ENCODE measurements around the gene GSTM1. TPM values are rescaled to one million over a fixed set of nuclear protein-coding genes. Genes with fewer than 3 reads are reported as not detected.

GSTM1 gene
- not detected in 5 replicates for total RNA-seq (2022; extraction: Qiagen RNA extraction)

DNA sequence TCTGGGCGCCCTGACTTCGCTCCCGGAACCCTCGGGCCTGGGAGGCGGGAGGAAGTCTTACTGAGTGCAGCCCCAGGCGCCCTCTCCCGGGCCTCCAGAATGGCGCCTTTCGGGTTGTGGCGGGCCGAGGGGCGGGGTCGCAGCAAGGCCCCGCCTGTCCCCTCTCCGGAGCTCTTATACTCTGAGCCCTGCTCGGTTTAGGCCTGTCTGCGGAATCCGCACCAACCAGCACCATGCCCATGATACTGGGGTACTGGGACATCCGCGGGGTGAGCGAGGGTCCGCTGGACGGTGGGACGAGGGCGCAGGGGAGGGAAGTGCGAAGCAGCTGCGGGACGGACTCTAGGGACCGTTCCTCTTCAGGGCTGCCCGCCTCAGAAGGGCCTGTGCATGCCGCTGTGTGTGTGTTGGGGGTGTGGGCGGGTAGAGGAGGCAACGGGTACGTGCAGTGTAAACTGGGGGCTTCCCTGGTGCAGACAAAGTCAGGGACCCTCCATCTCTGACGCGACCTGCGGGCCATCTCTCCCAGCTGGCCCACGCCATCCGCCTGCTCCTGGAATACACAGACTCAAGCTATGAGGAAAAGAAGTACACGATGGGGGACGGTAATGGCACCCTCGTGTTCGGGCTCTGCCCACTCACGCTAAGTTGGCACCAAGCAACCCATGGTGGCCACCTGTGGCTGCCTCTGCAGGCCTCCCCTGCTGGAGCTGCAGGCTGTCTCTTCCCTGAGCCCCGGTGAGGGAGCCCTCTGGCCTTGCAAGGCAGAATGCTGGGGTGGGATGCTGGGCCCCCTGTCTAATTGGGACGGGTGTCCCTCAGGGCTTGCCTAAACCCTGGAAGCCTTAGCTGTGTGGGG lies at the start of gene GSTM1:
Gene GSTM1 (plus strand): TSS at position 177 of the 859 bp plus-strand sequence. CDS start 57 bp downstream, at position 234.

DNA sequence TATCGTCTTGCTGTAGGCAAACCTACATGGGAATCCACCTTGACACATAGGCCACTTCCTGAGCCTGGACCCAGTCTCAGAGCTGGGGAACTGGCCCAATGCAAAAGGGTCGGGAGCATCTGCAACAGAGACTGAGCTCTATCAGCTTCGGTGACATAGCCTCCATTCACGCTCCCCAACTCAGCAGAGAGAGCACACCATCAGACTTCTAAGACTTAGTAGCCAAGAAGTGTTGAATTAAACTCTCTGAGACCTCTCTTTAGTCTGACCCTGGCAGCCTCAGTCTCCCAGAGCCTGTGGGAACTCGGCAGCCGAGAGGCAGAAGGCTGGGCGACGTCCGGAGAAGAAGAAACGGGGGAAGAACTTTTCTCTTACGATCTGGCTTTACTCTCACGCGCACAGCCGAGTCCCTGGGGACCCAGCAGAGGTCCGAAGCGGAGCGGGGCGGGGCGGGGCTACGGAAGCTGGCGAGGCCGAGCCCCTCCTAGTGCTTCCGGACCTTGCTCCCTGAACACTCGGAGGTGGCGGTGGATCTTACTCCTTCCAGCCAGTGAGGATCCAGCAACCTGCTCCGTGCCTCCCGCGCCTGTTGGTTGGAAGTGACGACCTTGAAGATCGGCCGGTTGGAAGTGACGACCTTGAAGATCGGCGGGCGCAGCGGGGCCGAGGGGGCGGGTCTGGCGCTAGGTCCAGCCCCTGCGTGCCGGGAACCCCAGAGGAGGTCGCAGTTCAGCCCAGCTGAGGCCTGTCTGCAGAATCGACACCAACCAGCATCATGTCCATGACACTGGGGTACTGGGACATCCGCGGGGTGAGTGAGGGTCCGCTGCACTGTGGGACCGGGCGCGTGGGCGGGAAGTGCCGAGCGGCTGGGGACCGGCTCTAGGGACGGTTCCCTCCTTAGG lies 31.8 kb upstream of the GSTM1 start, which contains the start of gene GSTM4:
Gene GSTM4 (plus strand): TSS at position 485 of the 905 bp plus-strand sequence. CDS start 291 bp downstream, at position 776.

DNA sequence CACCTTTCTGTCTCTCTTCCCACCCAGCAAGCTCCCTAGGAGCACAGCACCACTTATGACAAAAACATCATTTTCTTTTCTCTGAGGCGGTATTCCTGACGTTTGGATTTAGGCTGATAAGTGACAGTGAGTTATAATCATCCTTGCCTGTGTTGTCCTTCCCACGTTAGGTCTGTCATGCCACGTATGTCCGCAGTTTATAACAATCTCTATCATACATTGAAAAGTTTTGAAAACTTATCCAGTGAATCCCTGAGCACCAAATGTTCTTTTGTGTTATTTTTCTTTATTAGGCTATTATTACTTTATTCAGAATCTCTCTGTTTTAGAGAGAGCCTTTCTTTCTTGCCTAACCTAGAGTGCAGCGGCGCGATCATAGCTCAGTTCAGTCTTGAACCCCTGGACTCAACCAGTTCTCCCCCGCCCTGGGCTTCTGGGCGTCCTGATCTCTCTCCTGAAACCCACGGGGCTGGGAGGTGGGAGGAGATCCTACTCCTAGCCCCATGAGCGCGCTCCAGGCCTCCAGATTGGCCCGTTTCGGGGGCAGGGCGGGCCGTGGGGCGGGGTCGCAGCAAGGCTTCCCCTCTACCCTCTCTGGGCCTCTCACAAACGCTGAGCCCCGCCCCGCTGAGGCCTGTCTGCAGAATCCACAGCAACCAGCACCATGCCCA lies 20.0 kb upstream of the GSTM1 start, which contains the start of gene GSTM2:
Gene GSTM2 (plus strand): TSS at position 606 of the 671 bp plus-strand sequence. CDS start 59 bp downstream, at position 665.

DNA sequence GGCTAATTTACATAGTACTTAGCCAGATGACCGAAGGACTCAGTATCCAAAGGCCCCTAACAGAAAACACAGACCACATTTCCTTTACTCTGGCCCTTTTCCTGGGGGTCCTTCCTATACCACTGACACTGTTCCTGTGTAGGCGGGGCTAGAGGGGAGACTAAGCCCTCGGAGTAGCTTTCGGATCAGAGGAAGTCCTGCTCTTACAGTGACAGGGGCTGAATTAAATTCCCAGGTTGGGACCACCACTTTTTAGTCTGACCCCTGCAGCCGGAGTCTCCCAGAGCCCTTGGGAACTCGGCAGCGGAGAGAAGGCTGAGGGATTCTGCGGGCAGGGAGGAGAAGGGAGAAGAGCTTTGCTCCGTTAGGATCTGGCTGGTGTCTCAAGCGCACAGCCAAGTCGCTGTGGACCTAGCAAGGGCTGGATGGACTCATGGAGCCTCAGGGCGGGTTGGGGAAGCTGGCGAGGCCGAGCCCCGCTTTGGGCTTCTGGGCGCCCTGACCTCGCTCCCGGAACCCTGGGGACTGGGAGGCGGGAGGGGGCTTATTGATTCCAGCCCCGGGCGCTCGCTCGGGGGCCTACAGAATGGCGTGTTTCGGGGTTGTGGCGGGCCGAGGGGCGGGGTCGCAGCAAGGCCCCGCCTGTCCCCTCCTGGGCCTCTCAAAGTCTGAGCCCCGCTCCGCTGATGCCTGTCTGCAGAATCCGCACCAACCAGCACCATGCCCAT lies 24.1 kb downstream of the GSTM1 start, which contains the start of gene GSTM5:
Gene GSTM5 (plus strand): TSS at position 659 of the 728 bp plus-strand sequence. CDS start 62 bp downstream, at position 721.

DNA sequence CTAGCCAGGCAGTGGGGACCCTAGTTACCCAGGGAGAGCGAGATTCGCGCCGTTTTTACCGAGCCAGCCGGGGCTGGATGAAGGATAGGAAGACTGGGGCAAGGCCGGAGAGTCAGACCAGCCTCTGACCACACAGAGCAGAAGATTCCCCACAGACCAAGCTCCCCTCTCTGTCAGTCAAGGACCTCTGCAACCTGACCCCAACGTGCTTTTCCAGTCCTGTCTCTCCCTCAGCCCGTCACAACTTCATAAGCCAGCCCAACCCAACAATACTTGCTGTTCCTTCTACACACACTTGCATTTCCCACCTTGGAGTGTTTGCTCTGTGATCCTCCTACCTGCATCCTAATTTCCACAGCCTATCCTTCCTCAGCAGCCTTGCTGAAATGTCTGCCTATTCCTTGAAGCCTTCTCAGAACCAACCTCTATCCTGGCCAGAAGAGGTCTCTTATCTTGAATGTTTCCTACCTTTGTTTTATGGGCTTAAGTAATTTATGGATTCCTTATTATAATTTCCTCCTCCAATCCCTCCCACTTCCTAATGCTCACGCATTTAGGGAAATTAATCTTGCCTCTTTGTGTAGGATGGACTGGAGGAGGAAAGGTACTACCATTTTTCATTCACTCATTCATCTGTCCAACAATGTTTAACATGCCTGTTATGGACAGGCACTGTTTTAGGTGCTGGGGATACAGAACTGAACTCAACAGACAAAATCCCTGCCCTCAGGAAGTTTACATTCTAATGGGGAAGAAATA lies 53.2 kb downstream of the GSTM1 start, which contains the start of gene GSTM3:
Gene GSTM3 (minus strand): TSS at position 424 of the 759 bp plus-strand sequence. CDS start 751 bp downstream, outside the sequence.

Other genes starting within 250 kb of the GSTM1 start
- gene SYPL2, start 221.3 kb upstream of the GSTM1 start, total RNA-seq (2022; extraction: Qiagen RNA extraction) = 0.05 to 0.13 TPM (median 0.08 TPM) in 5 replicates
- gene ATXN7L2, start 203.9 kb upstream of the GSTM1 start, total RNA-seq (2022; extraction: Qiagen RNA extraction) = 1.2 to 2.8 TPM (median 2.2 TPM) in 5 replicates
- 4.1 to 4.2 TPM (median 4.2 TPM) in 5 replicates for gene CYB561D1, start 193.7 kb upstream of the GSTM1 start, total RNA-seq (2022; extraction: Qiagen RNA extraction)
- gene AMIGO1, start 178.1 kb upstream of the GSTM1 start, total RNA-seq (2022; extraction: Qiagen RNA extraction) = 1.0 to 1.4 TPM (median 1.3 TPM) in 5 replicates
- 0.06 TPM in 1 of 5 replicates, not detected in the others for gene GPR61, start 147.9 kb upstream of the GSTM1 start, total RNA-seq (2022; extraction: Qiagen RNA extraction)
- 4.5 to 5.9 TPM (median 5.1 TPM) in 5 replicates for gene GNAI3, start 139.2 kb upstream of the GSTM1 start, total RNA-seq (2022; extraction: Qiagen RNA extraction)
- gene GNAT2, start 68.2 kb upstream of the GSTM1 start, total RNA-seq (2022; extraction: Qiagen RNA extraction) = 0.07 to 0.10 TPM in 2 of 5 replicates, not detected in the others
- 19.2 to 23.8 TPM (median 21.5 TPM) in 5 replicates for gene AMPD2, start 68.0 kb upstream of the GSTM1 start, total RNA-seq (2022; extraction: Qiagen RNA extraction)
- gene GSTM4, start 31.7 kb upstream of the GSTM1 start, total RNA-seq (2022; extraction: Qiagen RNA extraction) = 8.4 to 10.5 TPM (median 9.3 TPM) in 5 replicates
- gene GSTM2, start 19.8 kb upstream of the GSTM1 start, total RNA-seq (2022; extraction: Qiagen RNA extraction) = 2.7 to 4.1 TPM (median 3.4 TPM) in 5 replicates
- not detected in 5 replicates for gene GSTM5, start 24.4 kb downstream of the GSTM1 start, total RNA-seq (2022; extraction: Qiagen RNA extraction)
- 22.7 to 32.0 TPM (median 24.0 TPM) in 5 replicates for gene GSTM3, start 53.2 kb downstream of the GSTM1 start, total RNA-seq (2022; extraction: Qiagen RNA extraction)
- gene EPS8L3, start 76.1 kb downstream of the GSTM1 start, total RNA-seq (2022; extraction: Qiagen RNA extraction) = 0.59 to 0.79 TPM (median 0.76 TPM) in 5 replicates
- gene CSF1, start 223.0 kb downstream of the GSTM1 start, total RNA-seq (2022; extraction: Qiagen RNA extraction) = 14.3 to 17.0 TPM (median 16.7 TPM) in 5 replicates